ENCODE data around the gene TMEM190.

TMEM190 gene

DNA sequence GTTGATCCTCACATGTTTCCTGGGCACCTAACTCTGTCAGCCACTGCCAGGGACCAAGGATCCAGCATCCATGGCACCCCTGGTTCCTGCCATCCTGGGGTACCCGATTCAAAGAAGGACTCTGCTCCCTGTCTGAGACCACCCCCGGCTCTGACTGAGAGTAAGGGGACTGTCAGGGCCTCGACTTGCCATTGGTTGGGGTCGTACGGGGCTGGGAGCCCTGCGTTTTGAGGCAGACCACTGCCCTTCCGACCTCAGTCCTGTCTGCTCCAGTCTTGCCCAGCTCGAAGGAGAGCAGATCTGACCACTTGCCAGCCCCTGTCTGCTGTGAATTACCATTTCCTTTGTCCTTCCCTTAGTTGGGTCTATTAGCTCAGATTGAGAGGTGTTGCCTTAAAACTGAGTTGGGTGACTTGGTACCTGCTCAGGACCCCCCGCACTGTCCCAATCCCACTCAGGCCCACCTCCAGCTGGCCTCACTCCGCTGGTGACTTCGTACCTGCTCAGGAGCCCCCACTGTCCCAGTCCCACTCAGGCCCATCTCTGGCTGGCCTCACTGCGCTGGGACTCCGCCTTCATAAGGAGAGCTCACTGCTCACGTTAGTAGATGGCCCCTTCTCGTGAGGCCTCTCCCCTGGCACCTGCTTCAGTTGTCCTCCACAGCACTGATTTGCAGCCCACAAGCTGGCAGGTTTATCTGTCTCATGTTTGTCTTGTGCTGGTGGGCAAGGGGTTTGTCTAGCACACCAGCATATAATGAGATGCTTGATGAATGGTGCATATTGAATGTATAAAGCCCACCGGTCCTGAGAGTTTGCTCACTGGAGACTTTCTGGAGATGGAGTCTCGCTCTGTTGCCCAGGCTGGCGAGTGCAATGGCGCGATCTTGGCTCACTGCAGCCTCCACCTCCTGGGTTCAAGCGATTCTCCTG is 13.0 kb downstream of the TMEM190 start:
- H3K4me3 ChIP-seq: no peak overlapping the region
- no peak for DNase-seq (ENCODE audit: low spot score)
- TF ChIP-seq, protein P1, sequence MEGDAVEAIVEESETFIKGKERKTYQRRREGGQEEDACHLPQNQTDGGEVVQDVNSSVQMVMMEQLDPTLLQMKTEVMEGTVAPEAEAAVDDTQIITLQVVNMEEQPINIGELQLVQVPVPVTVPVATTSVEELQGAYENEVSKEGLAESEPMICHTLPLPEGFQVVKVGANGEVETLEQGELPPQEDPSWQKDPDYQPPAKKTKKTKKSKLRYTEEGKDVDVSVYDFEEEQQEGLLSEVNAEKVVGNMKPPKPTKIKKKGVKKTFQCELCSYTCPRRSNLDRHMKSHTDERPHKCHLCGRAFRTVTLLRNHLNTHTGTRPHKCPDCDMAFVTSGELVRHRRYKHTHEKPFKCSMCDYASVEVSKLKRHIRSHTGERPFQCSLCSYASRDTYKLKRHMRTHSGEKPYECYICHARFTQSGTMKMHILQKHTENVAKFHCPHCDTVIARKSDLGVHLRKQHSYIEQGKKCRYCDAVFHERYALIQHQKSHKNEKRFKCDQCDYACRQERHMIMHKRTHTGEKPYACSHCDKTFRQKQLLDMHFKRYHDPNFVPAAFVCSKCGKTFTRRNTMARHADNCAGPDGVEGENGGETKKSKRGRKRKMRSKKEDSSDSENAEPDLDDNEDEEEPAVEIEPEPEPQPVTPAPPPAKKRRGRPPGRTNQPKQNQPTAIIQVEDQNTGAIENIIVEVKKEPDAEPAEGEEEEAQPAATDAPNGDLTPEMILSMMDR (IDR thresholded peaks at IDR 0.05): no peak
- H3K27ac ChIP-seq: no peak overlapping the region

DNA sequence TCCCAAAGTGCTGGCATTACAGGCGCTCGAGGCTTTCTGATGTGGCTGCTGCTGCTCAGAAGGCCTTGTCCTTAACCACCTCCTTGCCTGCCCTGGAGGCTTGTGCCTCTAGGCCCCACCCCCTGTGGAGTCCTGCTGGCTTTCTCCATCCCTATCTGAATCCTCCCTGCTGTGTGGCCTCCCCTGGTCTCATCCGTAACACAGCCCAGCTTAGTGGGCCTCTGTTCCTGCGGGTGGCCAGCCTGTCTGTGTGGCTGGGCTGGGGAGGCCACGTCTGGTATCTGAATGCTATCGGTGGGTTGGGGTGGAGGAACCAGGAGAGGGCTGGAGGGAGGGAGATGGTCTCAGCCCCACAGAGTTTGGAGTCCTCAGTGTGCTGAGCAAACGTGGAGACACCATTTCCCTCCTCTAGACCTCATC is 13.8 kb downstream of the TMEM190 start:
- no peak for DNase-seq (ENCODE audit: low spot score)
- TF ChIP-seq, protein P1 (IDR thresholded peaks at IDR 0.05): no peak
- no peak overlapping the region for H3K27ac ChIP-seq
- H3K4me3 ChIP-seq: no peak overlapping the region

DNA sequence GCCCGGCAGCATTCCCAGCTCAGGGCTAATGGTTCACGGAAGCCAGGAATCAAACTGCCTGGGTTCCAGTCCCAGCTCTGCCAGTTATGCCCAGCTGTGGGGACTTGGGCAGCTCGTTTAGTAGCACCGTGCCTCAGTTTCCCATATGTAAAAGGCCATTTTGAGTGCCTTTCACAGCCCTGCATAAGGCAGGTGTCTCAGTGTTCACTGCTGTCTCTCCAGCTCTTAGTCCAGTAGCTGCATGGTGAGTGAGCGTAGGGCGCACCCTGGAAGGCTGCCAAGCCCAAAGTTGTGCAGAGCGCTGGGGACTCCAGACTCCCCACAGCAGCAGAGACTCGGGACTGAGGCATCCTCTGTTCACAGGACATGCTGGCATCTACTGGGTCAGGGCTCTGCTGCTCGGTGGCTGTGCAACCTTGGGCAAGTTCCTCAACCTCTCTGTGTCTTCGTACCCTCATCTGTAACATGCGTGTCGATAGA is 14.6 kb downstream of the TMEM190 start:
- DNase-seq (ENCODE audit: low spot score): no peak
- Histone ChIP-seq H3K4me3 (no peak overlapping the region), H3K27ac (no peak overlapping the region)
- TF ChIP-seq, protein P1 (IDR thresholded peaks at IDR 0.05): no peak

GRCh38 chr19:55391702-55392615 is 15.3 kb downstream of the TMEM190 start:
- Histone ChIP-seq H3K4me3 (no peak overlapping the region), H3K27ac (no peak overlapping the region)
- TF ChIP-seq, protein P1 (IDR thresholded peaks at IDR 0.05): no peak

GRCh38 chr19:55392820-55393761 is 16.5 kb downstream of the TMEM190 start:
- TF ChIP-seq, protein P1 (IDR thresholded peaks at IDR 0.05): no peak
- DNase-seq (ENCODE audit: low spot score): no peak
- Histone ChIP-seq H3K27ac (no peak overlapping the region), H3K4me3 (no peak overlapping the region)

More at GRCh38 chr19:55391702-55392615, 15.3 kb downstream of the TMEM190 start:
- no peak for DNase-seq (ENCODE audit: low spot score)

Measured in coronary artery (tissue), 2 donors.